H1 (cell line): ENCODE data around the gene MCM6. TPM values are rescaled to one million over a fixed set of nuclear protein-coding genes. Genes with fewer than 3 reads are reported as not detected.

ENCODE experiments used
- RXRA ChIP-seq: IDR thresholded peaks from 2 replicates; pipeline ENCODE4 v1.6.1; 2011; ENCODE audit warnings: low read depth, mild to moderate bottlenecking, low read length, moderate library complexity; ENCODE audit not compliant: insufficient read depth
- SAP30 ChIP-seq: fragments of 300-600 bp; sonication (generic); IDR thresholded peaks from 2 replicates; pipeline ENCODE4 v1.7.1; 2012; ENCODE audit warnings: low read length, moderate library complexity, mild to moderate bottlenecking, inconsistent platforms; ENCODE audit not compliant: insufficient read depth, insufficient replicate concordance
- SP2 ChIP-seq: IDR thresholded peaks from 2 replicates; pipeline ENCODE4 v1.6.1; 2012; ENCODE audit warnings: mild to moderate bottlenecking, low read length, inconsistent platforms
- polyA plus RNA-seq, 7 experiments: library from polyadenylated mRNA; depleted of rRNA in 3 of 7; stranded (reverse) in 5 of 7; unstranded in 2 of 7; fragments of >200 nt in 5 of 7; fragments of 200-250 nt in 2 of 7; gene quantifications; 1 replicate in 5 of 7; 2 replicates in 1 of 7; 4 replicates in 1 of 7; pipeline versions ENCODE4 v1.2.1 to v1.2.3, GENCODE V29; 2011 to 2013; ENCODE audit warnings: missing spikeins in 2 of 7, mixed read lengths in 2 of 7
- total RNA-seq: library from RNA; stranded (reverse); fragmentation: NEBNext Ultra II Directional; extraction: Animal tissue kit (Norgen Biotek cat#: 25700); gene quantifications from 2 replicates; pipeline ENCODE4 v1.2.1, GENCODE V29; 2021

MCM6 gene
- total and polyA plus RNA-seq, 2 of the 8 experiments (the other 6 are each of a cell fraction or from before 2014, with no cell fraction given), result 60.2 to 134 TPM

DNA sequence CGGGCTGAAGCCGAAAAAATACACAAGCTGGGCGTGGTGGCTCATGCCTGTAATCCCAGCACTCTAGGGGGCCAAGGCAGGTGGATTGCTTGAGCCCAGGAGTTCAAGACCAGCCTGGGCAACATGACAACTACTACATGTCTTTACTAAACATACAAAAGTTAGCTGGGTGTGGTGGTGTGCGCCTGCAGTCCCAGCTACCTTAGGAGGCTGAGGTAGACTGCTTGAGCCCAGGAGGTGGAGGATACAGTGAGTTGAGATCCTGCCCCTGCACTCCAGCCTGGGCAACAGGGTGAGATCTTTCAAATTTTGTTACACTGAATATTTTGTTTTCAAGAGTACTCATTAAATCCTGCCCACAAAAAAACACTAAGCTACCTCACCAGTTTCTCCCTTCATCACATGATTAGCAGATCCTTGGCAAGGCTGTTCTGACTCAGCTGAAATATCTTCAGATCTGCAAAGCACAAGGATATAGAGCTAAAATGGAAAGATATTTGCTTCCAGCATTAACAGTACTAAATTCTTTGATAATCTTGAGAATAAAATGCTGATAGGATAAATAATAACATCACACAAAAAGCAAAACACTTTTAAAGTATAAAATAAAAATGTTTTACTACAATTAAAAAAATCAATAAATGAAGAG is 28.2 kb upstream of the MCM6 start (continued):
- no peak for TF ChIP-seq RXRA
- TF ChIP-seq SAP30, result no peak
- TF ChIP-seq SP2, result no peak
